Rectal smooth muscle tissue (tissue), 1 donor: ENCODE measurements around the gene UGT8.
"Not testable (repeated sequence)": the region's sequence is repeated elsewhere in the genome, so short reads cannot be mapped to it uniquely, and the experiment has no call there.

Experiments
- H3K27ac ChIP-seq: one replicate; pipeline ENCODE4 v1.7.0; 2013; ENCODE audit warnings: low read depth, low read length, inconsistent platforms
- H3K27me3 ChIP-seq: one replicate; pipeline ENCODE4 v1.7.0; 2013; ENCODE audit warnings: low read length; ENCODE audit not compliant: control insufficient read depth, insufficient read depth
- H3K36me3 ChIP-seq: one replicate; pipeline ENCODE4 v1.7.0; 2013; ENCODE audit warnings: low read length; ENCODE audit not compliant: control insufficient read depth, insufficient read depth
- H3K4me1 ChIP-seq: one replicate; pipeline ENCODE4 v1.7.0; 2013; ENCODE audit warnings: low read length; ENCODE audit not compliant: control insufficient read depth, insufficient read depth
- H3K4me3 ChIP-seq: one replicate; pipeline ENCODE4 v1.7.0; 2013; ENCODE audit warnings: low read length
- H3K9ac ChIP-seq: one replicate; pipeline ENCODE4 v1.7.0; 2013; ENCODE audit warnings: low read length

UGT8 gene

GRCh38 chr4:114626196-114626595 is 27.6 kb downstream of the UGT8 start:
- H3K27ac ChIP-seq: no peak overlapping the region
- H3K27me3 ChIP-seq: no peaks in the 10 kb centered on the region
- H3K36me3 ChIP-seq: no peaks in the 10 kb centered on the region
- no peak overlapping the region for H3K9ac ChIP-seq
- H3K4me1 ChIP-seq: no peaks in the 10 kb centered on the region
- no peak overlapping the region for H3K4me3 ChIP-seq

GRCh38 chr4:114636192-114636935 is 37.8 kb downstream of the UGT8 start:
- no peak overlapping the region for H3K27ac ChIP-seq
- no peak overlapping the region for H3K4me3 ChIP-seq
- H3K27me3 ChIP-seq: no peaks in the 10 kb centered on the region
- no peak overlapping the region for H3K9ac ChIP-seq
- no peaks in the 10 kb centered on the region for H3K36me3 ChIP-seq
- no peaks in the 10 kb centered on the region for H3K4me1 ChIP-seq

GRCh38 chr4:114642173-114642780 is 43.7 kb downstream of the UGT8 start:
- no peak overlapping the region for H3K9ac ChIP-seq
- no peak overlapping the region for H3K4me3 ChIP-seq
- H3K4me1 ChIP-seq: no peaks in the 10 kb centered on the region
- H3K27me3 ChIP-seq: no peaks in the 10 kb centered on the region
- H3K36me3 ChIP-seq: no peaks in the 10 kb centered on the region
- H3K27ac ChIP-seq: no peak overlapping the region

- Histone ChIP-seq H3K27me3 (no peaks in the 10 kb centered on the region), H3K4me1 (no peaks in the 10 kb centered on the region), H3K27ac (no peak overlapping the region), H3K36me3 (no peaks in the 10 kb centered on the region), H3K9ac (no peak overlapping the region), H3K4me3 (no peak overlapping the region)
These were observed 51.3 kb downstream of the UGT8 start for GRCh38 chr4:114649908-114650307.

- Histone ChIP-seq H3K27ac (no peak overlapping the region), H3K27me3 (no peaks in the 10 kb centered on the region), H3K9ac (no peak overlapping the region), H3K4me1 (no peaks in the 10 kb centered on the region), H3K4me3 (no peak overlapping the region), H3K36me3 (no peaks in the 10 kb centered on the region)
These were observed 55.1 kb downstream of the UGT8 start for GRCh38 chr4:114653675-114654074.

GRCh38 chr4:114654592-114654991 is 56.0 kb downstream of the UGT8 start:
- no peaks in the 10 kb centered on the region for H3K4me1 ChIP-seq
- H3K4me3 ChIP-seq: no peak overlapping the region
- H3K27me3 ChIP-seq: no peaks in the 10 kb centered on the region
- H3K9ac ChIP-seq: no peak overlapping the region
- no peaks in the 10 kb centered on the region for H3K36me3 ChIP-seq
- no peak overlapping the region for H3K27ac ChIP-seq

- H3K27ac ChIP-seq: no peak overlapping the region
- H3K27me3 ChIP-seq: no peaks in the 10 kb centered on the region
- H3K36me3 ChIP-seq: no peaks in the 10 kb centered on the region
- no peak overlapping the region for H3K9ac ChIP-seq
- H3K4me1 ChIP-seq: no peaks in the 10 kb centered on the region
- H3K4me3 ChIP-seq: no peak overlapping the region
These were observed 59.6 kb downstream of the UGT8 start for GRCh38 chr4:114658179-114658578.

GRCh38 chr4:114658776-114659175 is 60.2 kb downstream of the UGT8 start:
- Histone ChIP-seq H3K4me3 (no peak overlapping the region), H3K4me1 (no peaks in the 10 kb centered on the region), H3K27ac (no peak overlapping the region), H3K36me3 (no peaks in the 10 kb centered on the region), H3K9ac (no peak overlapping the region), H3K27me3 (no peaks in the 10 kb centered on the region)

GRCh38 chr4:114659386-114660008 is 60.9 kb downstream of the UGT8 start:
- Histone ChIP-seq H3K27ac (no peak overlapping the region), H3K9ac (no peak overlapping the region), H3K36me3 (no peaks in the 10 kb centered on the region), H3K4me1 (no peaks in the 10 kb centered on the region), H3K27me3 (no peaks in the 10 kb centered on the region), H3K4me3 (no peak overlapping the region)

- Histone ChIP-seq H3K4me1 (no peaks in the 10 kb centered on the region), H3K27ac (no peak overlapping the region), H3K27me3 (no peaks in the 10 kb centered on the region), H3K9ac (no peak overlapping the region), H3K36me3 (no peaks in the 10 kb centered on the region), H3K4me3 (no peak overlapping the region)
These were observed 64.5 kb downstream of the UGT8 start for GRCh38 chr4:114663083-114663482.

- Histone ChIP-seq H3K36me3 (no peaks in the 10 kb centered on the region), H3K9ac (no peak overlapping the region)
These were observed 70.0 kb downstream of the UGT8 start for GRCh38 chr4:114668577-114668976.

GRCh38 chr4:114670733-114671132 is 72.1 kb downstream of the UGT8 start:
- not testable (repeated sequence) for H3K36me3 ChIP-seq, H3K4me1 ChIP-seq, H3K27ac ChIP-seq, H3K9ac ChIP-seq, H3K4me3 ChIP-seq, H3K27me3 ChIP-seq

More at GRCh38 chr4:114668577-114668976, 70.0 kb downstream of the UGT8 start:
- H3K27ac ChIP-seq: no peak overlapping the region
- no peaks in the 10 kb centered on the region for H3K27me3 ChIP-seq
- no peak overlapping the region for H3K4me3 ChIP-seq
- H3K4me1 ChIP-seq: no peaks in the 10 kb centered on the region

GRCh38 chr4:114673306-114673705 is 74.7 kb downstream of the UGT8 start:
- Histone ChIP-seq H3K4me1 (no peaks in the 10 kb centered on the region), H3K4me3 (no peak overlapping the region), H3K36me3 (no peaks in the 10 kb centered on the region), H3K9ac (no peak overlapping the region), H3K27ac (no peak overlapping the region), H3K27me3 (no peaks in the 10 kb centered on the region)
